Endothelial cell of umbilical vein (primary cell): ENCODE data around the gene CLDN7.

Source experiments
- EZH2 ChIP-seq: IDR thresholded peaks from 2 replicates; pipeline ENCODE4 v1.6.1; 2012; ENCODE audit warnings: borderline replicate concordance, low read depth, mild to moderate bottlenecking, moderate library complexity, low read length, inconsistent platforms; ENCODE audit not compliant: severe bottlenecking
- TF ChIP-seq, protein P1 (sequence below), 2 donors: IDR thresholded peaks; 1 replicate in 1 of 2; 2 replicates in 1 of 2; pipeline ENCODE4 v1.5.1; 2011; ENCODE audit warnings: low read length in 2 of 2, mild to moderate bottlenecking in 2 of 2, moderate library complexity in 2 of 2, control low read depth in 1 of 2, inconsistent platforms in 1 of 2, low read depth in 1 of 2; ENCODE audit not compliant: insufficient read depth in 1 of 2; ENCODE audit errors: extremely low read depth in 1 of 2

- no peak for TF ChIP-seq EZH2
- TF ChIP-seq, protein P1, sequence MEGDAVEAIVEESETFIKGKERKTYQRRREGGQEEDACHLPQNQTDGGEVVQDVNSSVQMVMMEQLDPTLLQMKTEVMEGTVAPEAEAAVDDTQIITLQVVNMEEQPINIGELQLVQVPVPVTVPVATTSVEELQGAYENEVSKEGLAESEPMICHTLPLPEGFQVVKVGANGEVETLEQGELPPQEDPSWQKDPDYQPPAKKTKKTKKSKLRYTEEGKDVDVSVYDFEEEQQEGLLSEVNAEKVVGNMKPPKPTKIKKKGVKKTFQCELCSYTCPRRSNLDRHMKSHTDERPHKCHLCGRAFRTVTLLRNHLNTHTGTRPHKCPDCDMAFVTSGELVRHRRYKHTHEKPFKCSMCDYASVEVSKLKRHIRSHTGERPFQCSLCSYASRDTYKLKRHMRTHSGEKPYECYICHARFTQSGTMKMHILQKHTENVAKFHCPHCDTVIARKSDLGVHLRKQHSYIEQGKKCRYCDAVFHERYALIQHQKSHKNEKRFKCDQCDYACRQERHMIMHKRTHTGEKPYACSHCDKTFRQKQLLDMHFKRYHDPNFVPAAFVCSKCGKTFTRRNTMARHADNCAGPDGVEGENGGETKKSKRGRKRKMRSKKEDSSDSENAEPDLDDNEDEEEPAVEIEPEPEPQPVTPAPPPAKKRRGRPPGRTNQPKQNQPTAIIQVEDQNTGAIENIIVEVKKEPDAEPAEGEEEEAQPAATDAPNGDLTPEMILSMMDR (IDR thresholded peaks at IDR 0.05; ENCODE audit: extremely low read depth in 1 of 2, insufficient read depth in 1 of 2, low read depth in 1 of 2, low read length in 2 of 2): no peak
Observed at GRCh38 chr17:7211491-7212273, 50.6 kb downstream of the CLDN7 start.
